Fibroblast of skin of scalp (primary cell): Measurements from ENCODE around the gene MINDY4.

Source experiments
- DNase-seq: peaks from one replicate; pipeline ENCODE4 v3.0.0-alpha.2; 2013

MINDY4 gene

GRCh38 chr7:30905078-30906012 lies 134.1 kb downstream of the MINDY4 start:
- no peak for DNase-seq

GRCh38 chr7:30906014-30906413 lies 134.8 kb downstream of the MINDY4 start:
- no peak for DNase-seq

- DNase-seq = peak; percentile 63
Observed at GRCh38 chr7:30906515-30907240, 135.5 kb downstream of the MINDY4 start.

GRCh38 chr7:30907527-30908267 lies 136.5 kb downstream of the MINDY4 start:
- DNase-seq = no peak

- DNase-seq = no peak
Observed at GRCh38 chr7:30908681-30909080, 137.5 kb downstream of the MINDY4 start.

GRCh38 chr7:30909431-30909830 lies 138.2 kb downstream of the MINDY4 start:
- no peak for DNase-seq

GRCh38 chr7:30910411-30911073 lies 139.3 kb downstream of the MINDY4 start:
- no peak for DNase-seq

- DNase-seq = no peak
Observed at GRCh38 chr7:30911133-30911532, 139.9 kb downstream of the MINDY4 start.

GRCh38 chr7:30911561-30911969 lies 140.3 kb downstream of the MINDY4 start, which contains the start of gene AQP1:
Gene AQP1 (plus strand): TSS chr7:30911853. CDS start chr7:30911910, 57 bp downstream.
- DNase-seq = peak; percentile 84

- DNase-seq = no peak
Observed at GRCh38 chr7:30912021-30912730, 141.0 kb downstream of the MINDY4 start.

- no peak for DNase-seq
Observed at GRCh38 chr7:30912731-30912985, 141.4 kb downstream of the MINDY4 start.

GRCh38 chr7:30912986-30913811 lies 142.0 kb downstream of the MINDY4 start:
- no peak for DNase-seq

GRCh38 chr7:30913821-30914515 lies 142.8 kb downstream of the MINDY4 start:
- no peak for DNase-seq

- DNase-seq = peak; percentile 85
Observed at GRCh38 chr7:30914596-30914995, 143.4 kb downstream of the MINDY4 start.

GRCh38 chr7:30915005-30915601 lies 143.9 kb downstream of the MINDY4 start:
- peak; percentile 47 for DNase-seq

- DNase-seq = no peak
Observed at GRCh38 chr7:30915751-30916150, 144.5 kb downstream of the MINDY4 start.

- no peak for DNase-seq
Observed at GRCh38 chr7:30916255-30916654, 145.0 kb downstream of the MINDY4 start.

- no peak for DNase-seq
Observed at GRCh38 chr7:30916767-30917166, 145.6 kb downstream of the MINDY4 start.

GRCh38 chr7:30917216-30917893 lies 146.1 kb downstream of the MINDY4 start:
- no peak for DNase-seq
